Stomach (tissue), 4 donors: ENCODE measurements around the gene PDE4DIP.
"Not testable (repeated sequence)": the region's sequence is repeated elsewhere in the genome, so short reads cannot be mapped to it uniquely, and the experiment has no call there.

Source experiments
- CTCF ChIP-seq, 7 experiments: fragments of 450-650 bp in 4 of 7; fragments of 200-600 bp in 3 of 7; sonication (generic) in 3 of 7; IDR thresholded peaks; one replicate each; pipeline ENCODE4 v1.5.1; 2016 to 2019; ENCODE audit warnings: antibody characterized with exemption in 7 of 7, control low read depth in 2 of 7, mild to moderate bottlenecking in 1 of 7
- EP300 ChIP-seq: sonication (generic); formaldehyde crosslinking; IDR thresholded peaks from one replicate; pipeline ENCODE4 v1.6.1; 2017; ENCODE audit warnings: antibody characterized with exemption
- POLR2A ChIP-seq, 4 donors: fragments of 450-650 bp; IDR thresholded peaks; one replicate each; pipeline ENCODE4 v1.6.1; 2016; ENCODE audit warnings: antibody characterized with exemption in 4 of 4, control low read depth in 2 of 4, mild to moderate bottlenecking in 1 of 4, moderate library complexity in 1 of 4

DNA sequence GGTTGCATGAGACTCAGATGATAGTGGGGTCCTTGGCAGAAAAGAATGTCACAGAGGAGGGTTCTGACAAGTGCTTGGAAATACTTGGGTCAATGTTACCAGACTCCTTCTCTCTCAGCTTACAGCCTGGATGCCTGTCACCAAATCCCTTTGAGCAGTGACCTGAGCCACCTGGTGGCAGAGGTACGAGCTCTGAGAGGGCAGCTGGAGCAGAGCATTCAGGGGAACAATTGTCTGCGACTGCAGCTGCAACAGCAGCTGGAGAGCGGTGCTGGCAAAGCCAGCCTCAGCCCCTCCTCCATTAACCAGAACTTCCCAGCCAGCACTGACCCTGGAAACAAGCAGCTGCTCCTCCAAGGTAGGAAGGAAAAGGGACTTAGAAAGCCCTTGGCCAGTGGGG is 180.1 kb downstream of the PDE4DIP start:
- TF ChIP-seq CTCF (IDR thresholded peaks at IDR 0.05); EP300; POLR2A (IDR thresholded peaks at IDR 0.05): not testable (repeated sequence)
